IgD-negative memory B cell (primary cell): ENCODE results near the gene CAT. TPM values are rescaled to one million over a fixed set of nuclear protein-coding genes. Genes with fewer than 3 reads are reported as not detected.

Experiments used
- H3K27ac Mint-ChIP-seq, 3 donors: one replicate each; pipeline ENCODE4 v1.8.0; 2020 to 2022; ENCODE audit warnings: mild to moderate bottlenecking in 3 of 3, mixed read lengths in 3 of 3, moderate library complexity in 1 of 3
- H3K27me3 Mint-ChIP-seq: one replicate; pipeline ENCODE4 v1.8.0; 2021; ENCODE audit warnings: mixed read lengths
- H3K36me3 Mint-ChIP-seq: one replicate; pipeline ENCODE4 v1.8.0; 2020; ENCODE audit warnings: mild to moderate bottlenecking, mixed read lengths
- H3K4me1 Mint-ChIP-seq, 3 donors: one replicate each; pipeline ENCODE4 v1.8.0; 2020 to 2022; ENCODE audit warnings: mixed read lengths in 3 of 3, mild to moderate bottlenecking in 1 of 3
- H3K4me3 Mint-ChIP-seq, 4 donors: one replicate each; pipeline ENCODE4 v1.8.0; 2020 to 2022; ENCODE audit warnings: mild to moderate bottlenecking in 4 of 4, mixed read lengths in 4 of 4, moderate library complexity in 3 of 4
- H3K9me3 Mint-ChIP-seq, 3 donors: one replicate each; pipeline ENCODE4 v1.8.0; 2020 to 2021; ENCODE audit warnings: mixed read lengths in 3 of 3, mild to moderate bottlenecking in 1 of 3
- polyA plus RNA-seq: library from polyadenylated mRNA; unstranded; fragments of 300-500 nt; fragmentation: Illumina TruSeq; gene quantifications from one replicate; pipeline ENCODE4 v1.2.3, GENCODE V29; 2021

The CAT gene
- polyA plus RNA-seq, 1 donor from 2014 or later: 160 TPM

DNA sequence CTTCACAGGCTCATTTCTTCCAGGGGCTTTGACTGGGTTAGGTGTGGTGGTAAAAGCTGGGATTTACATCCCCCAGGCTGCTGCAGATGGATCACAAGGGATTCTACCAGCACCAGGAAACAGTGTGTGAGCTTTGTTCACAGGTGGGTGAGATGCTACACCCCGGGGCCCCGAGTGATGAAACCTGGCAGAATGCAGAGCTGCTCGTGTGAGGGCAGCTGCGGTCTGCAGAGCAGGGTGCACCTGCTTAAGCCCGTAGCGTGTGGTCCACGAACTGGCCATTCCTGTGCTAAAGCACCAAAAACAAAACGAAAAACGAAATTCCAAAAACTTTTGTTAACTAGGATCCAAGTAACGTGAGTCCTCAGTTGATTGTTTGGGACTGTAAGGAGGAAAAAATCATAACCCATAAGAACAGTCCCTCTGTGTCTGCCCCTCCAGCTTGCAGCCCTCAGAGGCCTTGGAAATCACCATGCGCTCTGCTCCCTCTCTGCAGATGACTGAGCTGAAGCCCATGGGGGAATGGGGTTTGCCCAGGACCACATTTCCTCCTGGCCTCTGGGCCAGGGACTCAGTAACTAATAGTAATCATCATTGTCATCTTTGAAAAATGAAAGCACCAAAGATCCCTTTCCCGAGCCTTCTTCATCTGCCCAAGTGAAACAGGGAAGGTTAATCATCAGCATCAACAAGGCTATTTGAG is 50.3 kb downstream of the CAT start:
- H3K27me3 Mint-ChIP-seq: peaks cover 3% of the 10 kb centered on the region
- no peaks in the 10 kb centered on the region for H3K4me1 Mint-ChIP-seq
- H3K9me3 Mint-ChIP-seq: no peaks in the 10 kb centered on the region
- no peaks in the 10 kb centered on the region for H3K36me3 Mint-ChIP-seq
- H3K4me3 Mint-ChIP-seq: no peak overlapping the region
- no peak overlapping the region for H3K27ac Mint-ChIP-seq

DNA sequence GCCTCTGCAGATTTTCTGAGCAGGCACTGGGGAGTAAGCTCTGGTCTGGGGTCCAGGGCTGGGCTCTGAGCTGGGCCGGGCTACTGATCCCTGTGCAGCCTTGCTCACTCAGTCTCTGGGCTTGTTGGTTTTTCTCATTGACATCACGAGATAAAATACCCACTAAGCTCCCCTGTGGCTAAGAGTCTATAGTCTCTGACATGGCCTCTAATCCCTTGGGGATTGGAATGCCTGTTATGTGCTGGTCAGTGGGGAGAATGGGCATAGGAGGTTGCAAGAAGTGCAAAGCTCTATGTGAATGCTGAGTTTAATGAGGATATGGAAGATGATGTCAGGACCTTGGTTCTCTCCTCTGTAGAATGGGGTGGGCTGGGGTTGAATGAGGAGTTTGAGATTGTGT is 51.6 kb downstream of the CAT start:
- H3K4me3 Mint-ChIP-seq: no peak overlapping the region
- peaks cover 0 to 2% (median 0%) of the 10 kb centered on the region in 3 donors for H3K4me1 Mint-ChIP-seq
- H3K36me3 Mint-ChIP-seq: no peaks in the 10 kb centered on the region
- no peaks in the 10 kb centered on the region for H3K9me3 Mint-ChIP-seq
- peaks cover 5% of the 10 kb centered on the region for H3K27me3 Mint-ChIP-seq
- H3K27ac Mint-ChIP-seq: peak overlapping the region in 1 of 3 donors; percentile 3

DNA sequence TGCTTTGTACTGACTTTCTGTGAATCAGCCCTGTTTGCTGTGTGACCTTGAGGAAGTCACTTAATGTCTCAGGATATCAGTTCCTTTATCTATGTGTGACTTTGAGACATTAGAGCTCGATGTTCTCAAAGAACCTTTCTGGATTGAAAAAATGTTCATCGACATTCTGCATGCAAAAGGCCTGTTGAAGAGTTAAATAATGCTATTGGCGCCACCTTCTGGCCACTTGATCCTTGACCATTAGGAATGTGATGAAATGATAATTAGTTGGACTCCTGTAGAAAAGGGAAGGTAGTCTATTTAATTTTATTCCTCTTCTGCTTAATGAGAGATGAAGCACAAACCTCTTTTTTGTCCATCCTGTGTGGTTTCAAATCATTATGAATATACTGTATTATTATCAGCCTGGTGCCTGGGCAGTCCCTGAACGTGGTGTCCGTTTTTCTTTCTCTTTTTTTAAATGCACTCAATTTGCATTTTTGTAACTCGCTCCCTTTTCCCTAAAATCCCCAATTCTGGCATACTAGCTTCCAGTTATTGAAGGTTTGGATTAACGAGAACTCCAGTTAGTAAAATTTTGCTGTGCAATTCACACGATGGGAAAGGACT is 54.2 kb downstream of the CAT start:
- Mint-ChIP-seq H3K36me3 (no peaks in the 10 kb centered on the region), H3K4me1 (peaks cover 0 to 2% (median 0%) of the 10 kb centered on the region in 3 donors), H3K4me3 (no peak overlapping the region), H3K27me3 (peaks cover 5% of the 10 kb centered on the region), H3K9me3 (no peaks in the 10 kb centered on the region), H3K27ac (no peak overlapping the region)

DNA sequence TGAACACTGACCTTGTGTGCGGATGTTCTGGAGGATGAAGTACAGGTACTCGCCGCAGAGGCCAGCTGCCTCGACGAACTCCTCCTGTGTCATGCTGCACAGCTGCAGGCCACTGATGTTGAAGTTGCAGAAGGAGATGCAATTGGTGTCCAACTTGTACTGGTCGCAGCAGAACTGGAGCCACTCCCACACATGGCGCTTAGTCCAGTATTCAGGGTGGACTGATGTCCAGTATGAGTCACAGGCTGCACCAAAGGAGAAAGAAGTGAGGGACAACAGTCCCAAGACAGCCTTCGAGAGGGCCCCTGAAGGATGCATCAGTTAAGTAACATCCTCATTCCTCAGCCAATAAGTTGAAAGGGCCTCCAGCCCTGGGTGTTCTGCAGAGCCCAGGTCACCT is 54.7 kb downstream of the CAT start:
- Mint-ChIP-seq H3K4me3 (no peak overlapping the region), H3K4me1 (peaks cover 0 to 2% (median 0%) of the 10 kb centered on the region in 3 donors), H3K36me3 (no peaks in the 10 kb centered on the region), H3K27me3 (peaks cover 5% of the 10 kb centered on the region), H3K27ac (no peak overlapping the region), H3K9me3 (no peaks in the 10 kb centered on the region)

DNA sequence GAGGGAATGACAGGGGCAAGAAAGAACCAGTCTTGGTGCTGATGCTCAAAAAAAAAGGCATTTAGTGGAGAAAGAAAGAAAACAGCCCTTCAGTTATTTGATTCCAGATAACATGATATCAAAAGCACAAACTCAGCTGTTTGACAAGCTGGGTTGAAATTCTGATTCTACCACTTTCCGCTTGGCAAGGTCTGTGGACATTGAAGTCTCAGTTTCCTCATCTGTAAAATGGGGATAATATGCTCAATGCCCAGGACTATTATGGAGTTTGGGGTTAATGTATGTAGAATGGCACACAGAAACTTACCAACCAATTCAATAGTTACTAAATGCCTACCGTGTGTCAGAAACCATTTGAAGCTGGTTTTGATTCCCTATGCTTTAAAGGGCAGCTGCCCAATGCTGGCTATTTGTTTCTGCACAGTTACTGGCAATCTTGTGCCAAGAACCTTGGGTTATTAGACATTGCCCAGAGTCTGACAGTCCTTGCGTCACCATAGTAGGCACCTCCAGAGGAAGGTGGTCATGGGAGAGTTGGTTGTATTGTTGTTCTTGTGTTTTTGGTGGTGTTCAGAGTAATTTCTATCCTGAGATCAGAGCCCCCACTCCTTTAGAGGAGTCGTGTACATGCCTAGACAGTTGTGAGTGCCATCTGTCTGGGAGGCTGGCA is 55.3 kb downstream of the CAT start:
- Mint-ChIP-seq H3K27me3 (peaks cover 5% of the 10 kb centered on the region), H3K9me3 (no peaks in the 10 kb centered on the region), H3K27ac (no peak overlapping the region), H3K4me3 (no peak overlapping the region), H3K4me1 (peaks cover 0 to 2% (median 0%) of the 10 kb centered on the region in 3 donors), H3K36me3 (no peaks in the 10 kb centered on the region)

DNA sequence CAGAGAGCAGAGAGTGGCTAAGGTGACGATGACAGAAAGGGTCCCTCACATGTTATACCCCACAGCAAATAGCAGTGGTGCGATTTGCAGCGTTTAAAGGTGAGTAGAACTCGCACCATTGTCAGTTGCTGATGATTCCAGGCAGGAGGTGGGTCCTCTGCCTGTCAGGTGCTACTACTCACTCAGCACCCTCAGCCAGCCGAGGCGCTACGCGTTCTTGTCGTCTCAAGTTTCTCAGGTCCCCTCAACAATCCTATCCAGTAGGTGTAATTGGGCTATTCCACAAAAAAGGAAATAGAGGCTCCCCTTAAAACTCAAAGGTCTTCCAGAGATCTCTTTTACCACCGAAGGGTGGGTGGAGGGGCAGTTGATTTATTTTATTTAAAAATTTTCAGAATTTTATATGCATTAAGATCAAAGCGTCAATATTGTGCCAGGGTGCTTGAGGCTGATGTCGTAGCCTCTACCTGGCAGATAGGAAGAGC is 56.5 kb downstream of the CAT start:
- no peaks in the 10 kb centered on the region for H3K36me3 Mint-ChIP-seq
- H3K27me3 Mint-ChIP-seq: peaks cover 2% of the 10 kb centered on the region
- H3K4me1 Mint-ChIP-seq: peaks cover 0 to 2% (median 0%) of the 10 kb centered on the region in 3 donors
- H3K27ac Mint-ChIP-seq: no peak overlapping the region
- no peak overlapping the region for H3K4me3 Mint-ChIP-seq
- H3K9me3 Mint-ChIP-seq: no peaks in the 10 kb centered on the region

DNA sequence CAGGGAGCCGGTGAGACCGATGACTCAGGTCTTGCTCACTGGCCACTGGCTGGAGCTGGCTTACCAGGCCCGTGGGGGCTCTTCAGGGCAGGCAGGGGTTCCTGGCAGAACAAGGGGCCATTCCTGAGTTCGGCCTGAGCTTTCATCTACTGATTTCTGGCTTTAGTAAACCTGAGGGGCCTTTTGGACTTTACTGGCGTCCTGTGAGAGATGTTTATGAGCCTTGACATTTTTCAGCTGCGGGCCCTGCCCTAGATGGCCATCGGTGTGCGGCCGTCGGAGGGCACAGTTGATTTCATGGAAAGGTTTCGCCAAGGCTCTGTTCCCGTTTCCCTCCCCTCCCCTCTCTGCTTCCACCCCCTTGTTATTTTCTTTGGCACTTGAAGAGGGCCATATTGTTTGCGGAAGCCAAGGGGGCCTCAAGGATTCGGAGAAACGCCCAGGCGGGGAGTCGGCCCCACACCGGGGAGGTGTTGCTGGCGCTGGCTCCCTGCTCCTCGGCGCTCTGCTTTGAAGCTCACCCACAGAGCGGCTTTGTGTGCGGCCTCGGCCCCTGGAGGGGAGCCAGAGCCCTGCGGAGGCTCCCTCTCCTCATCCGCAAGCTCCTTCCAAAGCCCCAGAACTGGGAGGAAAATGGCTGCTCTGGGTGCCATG is 57.1 kb downstream of the CAT start:
- no peaks in the 10 kb centered on the region for H3K9me3 Mint-ChIP-seq
- H3K36me3 Mint-ChIP-seq: no peaks in the 10 kb centered on the region
- H3K27me3 Mint-ChIP-seq: peaks cover 3% of the 10 kb centered on the region
- no peak overlapping the region for H3K27ac Mint-ChIP-seq
- no peak overlapping the region for H3K4me3 Mint-ChIP-seq
- peaks cover 0 to 2% (median 0%) of the 10 kb centered on the region in 3 donors for H3K4me1 Mint-ChIP-seq

DNA sequence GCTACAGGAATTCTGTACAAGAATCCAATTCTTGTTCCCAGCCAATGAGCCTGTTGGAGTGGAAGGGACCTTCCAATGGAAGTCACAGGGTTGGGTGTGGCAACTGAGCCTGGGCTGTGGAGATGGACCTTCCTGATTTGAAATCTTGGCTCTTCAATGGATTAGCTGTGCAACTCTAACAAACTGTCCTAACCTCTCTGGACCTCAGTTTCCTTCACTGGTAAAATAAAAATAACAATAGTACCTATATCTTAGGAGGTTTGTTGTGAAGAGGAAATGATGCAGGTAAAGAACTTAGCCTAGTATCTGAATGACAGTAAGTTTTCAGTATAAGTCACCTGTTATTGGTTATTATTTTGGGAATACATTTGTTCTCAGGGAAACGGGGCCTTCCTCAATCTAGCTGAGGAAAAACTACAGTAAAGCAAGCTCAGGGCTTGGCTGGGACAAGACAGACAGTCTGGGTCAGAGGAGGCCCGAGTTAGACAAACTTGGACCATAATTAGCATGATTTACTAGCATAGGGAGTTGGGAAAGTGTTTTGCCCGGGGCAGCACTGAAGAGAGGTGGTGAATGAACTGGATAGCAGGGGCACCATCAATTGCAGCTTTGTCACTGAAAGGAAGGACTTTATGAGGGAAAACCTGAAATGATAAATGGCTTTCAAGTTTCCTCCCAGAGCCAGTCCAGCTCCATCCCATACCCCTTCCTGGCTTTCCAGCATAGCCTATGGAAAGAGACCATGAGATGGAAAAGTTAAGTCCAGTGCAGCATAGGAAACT is 61.2 kb downstream of the CAT start:
- Mint-ChIP-seq H3K27me3 (peaks cover 7% of the 10 kb centered on the region), H3K4me1 (peaks cover 0 to 2% (median 0%) of the 10 kb centered on the region in 3 donors), H3K4me3 (no peak overlapping the region), H3K36me3 (no peaks in the 10 kb centered on the region), H3K27ac (no peak overlapping the region), H3K9me3 (no peaks in the 10 kb centered on the region)

DNA sequence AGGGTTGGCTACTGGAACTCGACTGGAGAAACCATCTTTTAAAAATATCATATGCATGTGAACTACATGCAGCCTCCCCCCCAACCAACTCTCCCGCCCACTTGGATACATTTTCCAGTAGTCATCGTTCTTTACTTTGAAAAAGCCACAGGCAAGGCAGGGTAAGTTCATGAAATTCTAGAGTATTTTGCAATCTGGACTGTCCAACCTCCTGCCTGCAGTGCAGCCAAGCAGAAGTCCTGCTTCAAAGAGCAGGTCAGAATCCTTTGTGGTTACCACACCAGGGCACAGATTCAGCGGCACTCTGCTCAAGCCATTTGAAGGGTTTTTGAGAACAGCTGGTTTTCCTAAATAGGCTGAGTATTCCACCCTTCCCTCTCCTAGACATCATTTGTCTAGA is 62.8 kb downstream of the CAT start:
- H3K36me3 Mint-ChIP-seq: no peaks in the 10 kb centered on the region
- no peak overlapping the region for H3K27ac Mint-ChIP-seq
- H3K27me3 Mint-ChIP-seq: peaks cover 7% of the 10 kb centered on the region
- H3K4me1 Mint-ChIP-seq: no peaks in the 10 kb centered on the region
- H3K9me3 Mint-ChIP-seq: no peaks in the 10 kb centered on the region
- H3K4me3 Mint-ChIP-seq: no peak overlapping the region

DNA sequence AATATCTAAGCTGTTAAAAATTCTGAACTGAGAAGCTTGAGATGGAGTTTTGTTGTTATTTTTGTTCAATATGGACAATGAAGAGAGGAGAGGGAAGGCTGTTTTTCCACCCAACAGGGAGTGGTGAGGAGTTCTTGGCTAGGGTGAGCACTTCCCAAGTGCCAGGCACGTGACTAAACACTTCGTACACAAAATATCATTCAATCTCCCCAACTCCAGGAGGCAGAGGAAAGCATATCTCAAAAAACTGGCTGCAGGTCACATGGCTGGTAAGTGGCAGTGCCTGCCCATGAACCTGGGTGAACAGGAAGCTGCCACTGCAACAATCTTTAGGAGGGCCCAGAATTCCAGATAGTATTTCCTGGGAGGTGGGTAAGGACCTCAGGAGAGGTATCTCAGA is 63.2 kb downstream of the CAT start:
- H3K4me3 Mint-ChIP-seq: no peak overlapping the region
- no peaks in the 10 kb centered on the region for H3K4me1 Mint-ChIP-seq
- H3K27ac Mint-ChIP-seq: no peak overlapping the region
- H3K36me3 Mint-ChIP-seq: no peaks in the 10 kb centered on the region
- peaks cover 7% of the 10 kb centered on the region for H3K27me3 Mint-ChIP-seq
- no peaks in the 10 kb centered on the region for H3K9me3 Mint-ChIP-seq

DNA sequence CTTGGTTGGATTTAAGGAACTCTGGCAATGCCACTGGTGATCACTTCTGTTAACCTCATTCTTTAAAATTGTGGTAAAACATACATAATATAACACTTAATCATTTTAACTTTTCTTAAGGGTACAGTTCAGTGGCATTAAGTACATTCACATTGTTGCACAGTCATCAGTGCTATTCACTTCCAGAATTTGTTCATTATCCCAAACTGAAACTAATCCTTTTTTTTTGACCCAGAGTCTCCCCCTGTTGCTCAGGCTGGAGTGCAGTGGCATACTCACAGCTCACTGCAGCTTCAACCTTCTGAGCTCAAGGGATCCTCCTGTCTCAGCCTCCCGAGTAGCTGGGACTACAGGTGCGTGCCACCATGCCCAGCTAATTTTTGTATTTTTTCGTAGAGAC is 64.2 kb downstream of the CAT start:
- Mint-ChIP-seq H3K36me3 (no peaks in the 10 kb centered on the region), H3K27ac (no peak overlapping the region), H3K4me1 (no peaks in the 10 kb centered on the region), H3K9me3 (no peaks in the 10 kb centered on the region), H3K4me3 (no peak overlapping the region), H3K27me3 (peaks cover 7% of the 10 kb centered on the region)

DNA sequence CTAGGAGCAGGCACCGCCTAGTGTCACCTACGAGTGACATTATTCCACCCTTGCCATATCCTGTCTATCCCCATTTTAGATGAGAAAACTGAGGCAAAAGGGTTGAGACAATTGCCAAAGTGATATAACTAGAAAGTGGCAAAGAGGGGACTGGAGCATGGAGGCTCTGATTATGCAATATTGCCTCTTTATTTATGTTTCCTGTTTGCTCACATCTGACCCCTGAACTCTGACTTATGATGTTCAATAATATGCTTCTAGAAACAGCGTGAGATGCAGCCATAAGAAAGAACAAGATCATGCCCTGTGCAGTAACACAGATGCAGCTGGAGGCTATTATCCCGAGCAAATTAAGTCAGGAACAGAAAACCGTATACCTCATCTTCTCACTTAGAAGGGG is 67.1 kb downstream of the CAT start:
- Mint-ChIP-seq H3K4me1 (no peaks in the 10 kb centered on the region), H3K27ac (no peak overlapping the region), H3K27me3 (peaks cover 6% of the 10 kb centered on the region), H3K36me3 (no peaks in the 10 kb centered on the region), H3K9me3 (no peaks in the 10 kb centered on the region), H3K4me3 (no peak overlapping the region)

DNA sequence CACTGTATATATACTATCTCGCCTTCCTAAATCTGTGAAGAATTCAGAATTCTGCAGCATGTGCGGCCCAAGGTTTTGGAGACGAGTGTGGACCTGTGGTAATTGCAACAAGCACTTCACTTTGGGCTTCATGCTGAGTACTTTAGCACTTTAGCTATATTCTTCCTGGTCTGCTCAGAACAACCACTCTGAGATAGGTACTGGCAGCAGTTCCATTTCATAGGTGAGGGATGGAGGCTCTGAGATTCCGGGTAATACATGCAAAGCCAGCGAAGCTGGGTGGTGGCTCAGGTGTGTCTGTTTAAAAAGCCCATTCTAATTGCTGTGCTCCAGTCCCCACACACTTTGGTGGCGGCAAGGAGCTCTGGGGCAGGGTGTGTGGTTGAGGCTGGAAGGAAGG is 68.4 kb downstream of the CAT start:
- Mint-ChIP-seq H3K36me3 (no peaks in the 10 kb centered on the region), H3K27ac (no peak overlapping the region), H3K4me1 (no peaks in the 10 kb centered on the region), H3K27me3 (no peaks in the 10 kb centered on the region), H3K9me3 (no peaks in the 10 kb centered on the region), H3K4me3 (no peak overlapping the region)

DNA sequence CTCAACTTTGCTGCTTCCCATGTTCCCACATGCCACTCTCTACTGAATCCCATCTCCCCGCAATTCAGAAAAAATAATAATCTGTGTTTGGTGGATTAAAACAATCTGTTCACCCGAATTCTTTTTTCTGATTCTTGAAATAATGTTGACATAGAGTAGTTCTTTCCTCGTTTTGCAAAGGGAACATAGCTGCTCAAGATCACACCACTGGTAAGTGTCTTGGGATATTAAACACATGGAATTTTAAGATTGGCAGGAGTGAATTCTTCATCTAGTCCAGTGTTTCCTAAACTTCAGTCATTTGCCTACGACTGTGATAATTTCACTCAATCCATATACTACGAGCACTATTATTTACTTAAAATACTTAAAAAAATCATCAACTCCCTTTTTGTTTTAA is 68.9 kb downstream of the CAT start:
- Mint-ChIP-seq H3K9me3 (no peaks in the 10 kb centered on the region), H3K4me3 (no peak overlapping the region), H3K4me1 (no peaks in the 10 kb centered on the region), H3K36me3 (no peaks in the 10 kb centered on the region), H3K27ac (no peak overlapping the region), H3K27me3 (no peaks in the 10 kb centered on the region)

DNA sequence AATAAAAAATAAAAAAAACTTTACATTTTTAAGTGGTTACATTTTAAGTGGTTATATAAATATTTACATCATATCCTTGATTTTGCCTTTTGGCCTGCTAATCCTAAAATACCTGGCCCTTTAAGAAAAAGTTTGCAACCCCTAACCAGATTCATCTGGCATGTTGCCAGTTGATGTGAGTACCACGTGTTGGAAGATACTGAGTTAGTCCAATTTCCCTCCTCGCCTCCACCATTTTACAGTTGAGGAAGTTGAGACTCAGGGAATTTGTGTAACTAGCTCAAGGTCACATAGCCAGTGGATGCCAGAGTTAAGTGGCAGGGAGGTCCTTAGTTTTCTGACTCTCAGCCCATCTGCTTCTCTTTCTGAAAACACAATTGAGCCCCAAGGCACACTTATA is 69.8 kb downstream of the CAT start:
- H3K9me3 Mint-ChIP-seq: no peaks in the 10 kb centered on the region
- peaks cover 0 to 2% (median 0%) of the 10 kb centered on the region in 3 donors for H3K4me1 Mint-ChIP-seq
- H3K36me3 Mint-ChIP-seq: no peaks in the 10 kb centered on the region
- no peak overlapping the region for H3K4me3 Mint-ChIP-seq
- H3K27me3 Mint-ChIP-seq: no peaks in the 10 kb centered on the region
- H3K27ac Mint-ChIP-seq: no peak overlapping the region
